Measurements from ENCODE around the gene LARGE1.
"Not testable (repeated sequence)": the region's sequence is repeated elsewhere in the genome, so short reads cannot be mapped to it uniquely, and the experiment has no call there.

The LARGE1 gene

GRCh38 chr22:33593818-33594217 lies 326.5 kb downstream of the LARGE1 start:
- DNase-seq (ENCODE audit: low spot score): no peak

GRCh38 chr22:33591946-33592345 lies 328.3 kb downstream of the LARGE1 start:
- no peak for DNase-seq (ENCODE audit: low spot score)

- DNase-seq (ENCODE audit: low spot score): no peak
Observed at GRCh38 chr22:33589297-33589696, 331.0 kb downstream of the LARGE1 start.

- no peak for DNase-seq (ENCODE audit: low spot score)
Observed at GRCh38 chr22:33588860-33589259, 331.4 kb downstream of the LARGE1 start.

GRCh38 chr22:33584152-33584551 lies 336.1 kb downstream of the LARGE1 start:
- no peak for DNase-seq (ENCODE audit: low spot score)

- no peak for DNase-seq (ENCODE audit: low spot score)
Observed at GRCh38 chr22:33582822-33583400, 337.4 kb downstream of the LARGE1 start.

- DNase-seq (ENCODE audit: low spot score): no peak
Observed at GRCh38 chr22:33580310-33580709, 340.0 kb downstream of the LARGE1 start.

GRCh38 chr22:33579448-33580093 lies 340.7 kb downstream of the LARGE1 start:
- DNase-seq (ENCODE audit: low spot score): peak; percentile 75

GRCh38 chr22:33578752-33579151 lies 341.5 kb downstream of the LARGE1 start:
- no peak for DNase-seq (ENCODE audit: low spot score)

- peak; percentile 48 for DNase-seq (ENCODE audit: low spot score)
Observed at GRCh38 chr22:33577862-33578411, 342.3 kb downstream of the LARGE1 start.

- DNase-seq (ENCODE audit: low spot score): no peak
Observed at GRCh38 chr22:33576205-33576604, 344.1 kb downstream of the LARGE1 start.

GRCh38 chr22:33575771-33576170 lies 344.5 kb downstream of the LARGE1 start:
- no peak for DNase-seq (ENCODE audit: low spot score)

GRCh38 chr22:33575041-33575440 lies 345.2 kb downstream of the LARGE1 start:
- DNase-seq (ENCODE audit: low spot score): peak; percentile 42

- DNase-seq (ENCODE audit: low spot score): no peak
Observed at GRCh38 chr22:33573479-33573878, 346.8 kb downstream of the LARGE1 start.

- no peak for DNase-seq (ENCODE audit: low spot score)
Observed at GRCh38 chr22:33572086-33572485, 348.2 kb downstream of the LARGE1 start.

GRCh38 chr22:33570110-33570509 lies 350.2 kb downstream of the LARGE1 start:
- DNase-seq (ENCODE audit: low spot score): no peak

GRCh38 chr22:33569559-33569958 lies 350.7 kb downstream of the LARGE1 start:
- DNase-seq (ENCODE audit: low spot score): no peak

- DNase-seq (ENCODE audit: low spot score): no peak
Observed at GRCh38 chr22:33569018-33569417, 351.3 kb downstream of the LARGE1 start.

GRCh38 chr22:33566495-33566894 lies 353.8 kb downstream of the LARGE1 start:
- not testable (repeated sequence) for DNase-seq (ENCODE audit: low spot score)

- no peak for DNase-seq (ENCODE audit: low spot score)
Observed at GRCh38 chr22:33565580-33565995, 354.7 kb downstream of the LARGE1 start.

GRCh38 chr22:33564683-33565082 lies 355.6 kb downstream of the LARGE1 start:
- DNase-seq (ENCODE audit: low spot score): no peak

- no peak for DNase-seq (ENCODE audit: low spot score)
Observed at GRCh38 chr22:33563220-33563964, 356.9 kb downstream of the LARGE1 start.

GRCh38 chr22:33562501-33562900 lies 357.8 kb downstream of the LARGE1 start:
- no peak for DNase-seq (ENCODE audit: low spot score)
